HepG2 (cell line): Measurements from ENCODE around the gene MXRA8. TPM values are rescaled to one million over a fixed set of nuclear protein-coding genes. Genes with fewer than 3 reads are reported as not detected.

Source experiments
- CEBPG ChIP-seq: IDR thresholded peaks from 2 replicates; pipeline ENCODE4 v1.6.1; 2016
- HNF4G ChIP-seq, 2 experiments: sonication (generic) in 1 of 2; formaldehyde crosslinking in 1 of 2; IDR thresholded peaks; 2 replicates each; pipeline versions ENCODE4 v1.4.0 to v1.6.1; 2011 to 2020; ENCODE audit warnings: borderline replicate concordance in 2 of 2, low read depth in 2 of 2, mild to moderate bottlenecking in 2 of 2, low read length in 1 of 2, missing genetic modification reagents in 1 of 2, moderate library complexity in 1 of 2
- HNRNPLL ChIP-seq: fragments of 200-400 bp; formaldehyde crosslinking; IDR thresholded peaks from 2 replicates; pipeline ENCODE4 v1.6.1; 2017; ENCODE audit warnings: mild to moderate bottlenecking, low read depth, low read length; ENCODE audit not compliant: poor library complexity, severe bottlenecking
- KLF12 ChIP-seq: sonication (generic); formaldehyde crosslinking; IDR thresholded peaks from 2 replicates; pipeline ENCODE4 v1.4.0; 2020; ENCODE audit warnings: missing genetic modification reagents, borderline replicate concordance
- ZBTB42 ChIP-seq: sonication (generic); formaldehyde crosslinking; IDR thresholded peaks from 2 replicates; pipeline ENCODE4 v1.5.0; 2020; ENCODE audit warnings: mild to moderate bottlenecking, missing genetic modification reagents
- ZNF138 ChIP-seq: sonication (generic); formaldehyde crosslinking; IDR thresholded peaks from 2 replicates; pipeline ENCODE4 v1.5.0; 2020; ENCODE audit warnings: mild to moderate bottlenecking, low read depth, missing genetic modification reagents
- ZNF430 ChIP-seq: sonication (generic); formaldehyde crosslinking; IDR thresholded peaks from 2 replicates; pipeline ENCODE4 v1.9.0; 2021; ENCODE audit warnings: mild to moderate bottlenecking, missing genetic modification reagents
- ZNF629 ChIP-seq: sonication (generic); formaldehyde crosslinking; conservative IDR thresholded peaks from 2 replicates; pipeline ENCODE4 v1.5.0; 2020; ENCODE audit warnings: missing genetic modification reagents
- ZNF724P ChIP-seq: sonication (generic); formaldehyde crosslinking; IDR thresholded peaks from 2 replicates; pipeline ENCODE4 v1.8.0; 2022; ENCODE audit warnings: missing genetic modification reagents, borderline replicate concordance
- ZNF788 ChIP-seq: sonication (generic); formaldehyde crosslinking; IDR thresholded peaks from 2 replicates; pipeline ENCODE4 v1.5.0; 2020; ENCODE audit warnings: mild to moderate bottlenecking, missing genetic modification reagents, borderline replicate concordance
- ZSCAN22 ChIP-seq: sonication (generic); formaldehyde crosslinking; IDR thresholded peaks from 2 replicates; pipeline ENCODE4 v1.4.0; 2020; ENCODE audit warnings: mild to moderate bottlenecking, missing genetic modification reagents
- polyA plus RNA-seq, 8 experiments: library from polyadenylated mRNA; depleted of rRNA in 3 of 8; stranded (reverse) in 7 of 8; unstranded in 1 of 8; fragments of >200 nt; fragmentation: Illumina TruSeq in 4 of 8; extraction: Trizol in 4 of 8; gene quantifications; 2 replicates each; pipeline versions ENCODE4 v1.2.1 to v1.2.3, GENCODE V29; 2011 to 2016; ENCODE audit warnings: low read depth in 4 of 8, missing spikeins in 1 of 8, mixed read lengths in 1 of 8; ENCODE audit not compliant: insufficient read depth in 1 of 8
- total RNA-seq, 5 experiments: library from RNA; depleted of rRNA; stranded (reverse); fragments of >200 nt; fragmentation: Illumina TruSeq; extraction: Trizol; gene quantifications; 2 replicates each; pipeline ENCODE4 v1.2.3, GENCODE V29; 2016; ENCODE audit warnings: low read depth in 1 of 5
- TF ChIP-seq, protein P1 (sequence below): sonication (generic); formaldehyde crosslinking; IDR thresholded peaks from 2 replicates; pipeline ENCODE4 v1.4.0; 2020; ENCODE audit warnings: mild to moderate bottlenecking, missing genetic modification reagents
- TF ChIP-seq, protein P2 (sequence below): IDR thresholded peaks from 2 replicates; pipeline ENCODE4 v1.6.1; 2012; ENCODE audit warnings: low read depth, low read length, improper control_type of control experiment
- TF ChIP-seq, protein P3 (sequence below): IDR thresholded peaks from 2 replicates; pipeline ENCODE4 v1.6.1; 2016; ENCODE audit warnings: missing compliant biosample characterization, missing genetic modification reagents, borderline replicate concordance
- TF ChIP-seq, protein P4 (sequence below): sonication (generic); formaldehyde crosslinking; IDR thresholded peaks from 2 replicates; pipeline ENCODE4 v1.5.0; 2020; ENCODE audit warnings: missing genetic modification reagents
- TF ChIP-seq, protein P5 (sequence below): sonication (generic); formaldehyde crosslinking; IDR thresholded peaks from 2 replicates; pipeline ENCODE4 v1.8.0; 2022; ENCODE audit warnings: missing genetic modification reagents, mild to moderate bottlenecking, moderate library complexity, borderline replicate concordance

Gene MXRA8
- total and polyA plus RNA-seq, 2 of the 13 experiments (the other 11 are each of a cell fraction or from before 2014, with no cell fraction given) = 19.8 to 44.8 TPM

DNA sequence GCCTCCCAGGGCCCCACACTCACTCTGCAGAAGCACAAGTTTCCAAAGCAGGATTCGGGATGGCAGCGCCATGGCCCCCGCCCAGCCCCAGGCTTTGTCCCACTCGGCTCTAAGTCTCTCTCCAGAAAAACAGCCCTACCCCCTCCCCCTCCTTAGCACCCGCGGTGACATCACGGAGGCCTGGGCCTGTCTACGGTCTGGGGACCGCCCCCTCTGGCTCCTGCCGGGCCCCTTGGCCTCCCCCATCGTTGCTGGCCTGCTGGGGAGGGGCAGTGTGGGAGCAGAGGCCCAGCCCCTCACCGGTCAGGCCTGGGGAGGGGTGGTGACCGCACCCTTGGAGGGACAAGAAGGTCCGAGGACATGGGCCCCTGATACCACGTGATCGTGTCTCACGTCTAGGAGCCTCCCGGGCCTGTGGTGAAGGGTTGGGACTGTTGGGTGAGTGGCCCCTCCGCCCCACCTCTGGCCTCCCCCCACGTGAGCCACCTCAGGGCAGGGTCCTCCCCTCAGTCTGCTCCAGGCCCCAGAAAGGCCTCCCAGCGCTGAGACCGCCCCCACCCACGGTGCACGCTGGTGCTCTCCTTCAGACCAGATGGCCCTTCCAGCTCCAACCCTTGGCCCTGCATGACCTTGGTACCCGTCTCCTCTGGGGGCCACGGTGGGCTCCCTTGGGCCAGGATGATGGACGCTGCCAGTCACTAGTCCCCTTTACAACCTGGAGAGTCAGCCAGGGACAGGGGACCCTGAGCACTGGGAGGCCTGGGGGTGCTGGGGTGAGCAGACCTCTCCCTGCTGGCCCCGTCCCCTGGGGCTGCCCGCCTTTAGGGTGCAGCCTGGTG lies at the start of gene MXRA8 (continued):
- no peak for TF ChIP-seq ZNF788 (CRISPR knock-in tag)
- 0 out of 2 replicates have a peak, but pooled peaks have one; percentile 53 for TF ChIP-seq ZBTB42 (CRISPR knock-in tag)
- TF ChIP-seq, protein P1, sequence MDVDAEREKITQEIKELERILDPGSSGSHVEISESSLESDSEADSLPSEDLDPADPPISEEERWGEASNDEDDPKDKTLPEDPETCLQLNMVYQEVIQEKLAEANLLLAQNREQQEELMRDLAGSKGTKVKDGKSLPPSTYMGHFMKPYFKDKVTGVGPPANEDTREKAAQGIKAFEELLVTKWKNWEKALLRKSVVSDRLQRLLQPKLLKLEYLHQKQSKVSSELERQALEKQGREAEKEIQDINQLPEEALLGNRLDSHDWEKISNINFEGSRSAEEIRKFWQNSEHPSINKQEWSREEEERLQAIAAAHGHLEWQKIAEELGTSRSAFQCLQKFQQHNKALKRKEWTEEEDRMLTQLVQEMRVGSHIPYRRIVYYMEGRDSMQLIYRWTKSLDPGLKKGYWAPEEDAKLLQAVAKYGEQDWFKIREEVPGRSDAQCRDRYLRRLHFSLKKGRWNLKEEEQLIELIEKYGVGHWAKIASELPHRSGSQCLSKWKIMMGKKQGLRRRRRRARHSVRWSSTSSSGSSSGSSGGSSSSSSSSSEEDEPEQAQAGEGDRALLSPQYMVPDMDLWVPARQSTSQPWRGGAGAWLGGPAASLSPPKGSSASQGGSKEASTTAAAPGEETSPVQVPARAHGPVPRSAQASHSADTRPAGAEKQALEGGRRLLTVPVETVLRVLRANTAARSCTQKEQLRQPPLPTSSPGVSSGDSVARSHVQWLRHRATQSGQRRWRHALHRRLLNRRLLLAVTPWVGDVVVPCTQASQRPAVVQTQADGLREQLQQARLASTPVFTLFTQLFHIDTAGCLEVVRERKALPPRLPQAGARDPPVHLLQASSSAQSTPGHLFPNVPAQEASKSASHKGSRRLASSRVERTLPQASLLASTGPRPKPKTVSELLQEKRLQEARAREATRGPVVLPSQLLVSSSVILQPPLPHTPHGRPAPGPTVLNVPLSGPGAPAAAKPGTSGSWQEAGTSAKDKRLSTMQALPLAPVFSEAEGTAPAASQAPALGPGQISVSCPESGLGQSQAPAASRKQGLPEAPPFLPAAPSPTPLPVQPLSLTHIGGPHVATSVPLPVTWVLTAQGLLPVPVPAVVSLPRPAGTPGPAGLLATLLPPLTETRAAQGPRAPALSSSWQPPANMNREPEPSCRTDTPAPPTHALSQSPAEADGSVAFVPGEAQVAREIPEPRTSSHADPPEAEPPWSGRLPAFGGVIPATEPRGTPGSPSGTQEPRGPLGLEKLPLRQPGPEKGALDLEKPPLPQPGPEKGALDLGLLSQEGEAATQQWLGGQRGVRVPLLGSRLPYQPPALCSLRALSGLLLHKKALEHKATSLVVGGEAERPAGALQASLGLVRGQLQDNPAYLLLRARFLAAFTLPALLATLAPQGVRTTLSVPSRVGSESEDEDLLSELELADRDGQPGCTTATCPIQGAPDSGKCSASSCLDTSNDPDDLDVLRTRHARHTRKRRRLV (CRISPR knock-in tag) = 0 out of 2 replicates have a peak, but pooled peaks have one; percentile 31
- peak; percentile 57 for TF ChIP-seq HNRNPLL
- TF ChIP-seq, protein P2, sequence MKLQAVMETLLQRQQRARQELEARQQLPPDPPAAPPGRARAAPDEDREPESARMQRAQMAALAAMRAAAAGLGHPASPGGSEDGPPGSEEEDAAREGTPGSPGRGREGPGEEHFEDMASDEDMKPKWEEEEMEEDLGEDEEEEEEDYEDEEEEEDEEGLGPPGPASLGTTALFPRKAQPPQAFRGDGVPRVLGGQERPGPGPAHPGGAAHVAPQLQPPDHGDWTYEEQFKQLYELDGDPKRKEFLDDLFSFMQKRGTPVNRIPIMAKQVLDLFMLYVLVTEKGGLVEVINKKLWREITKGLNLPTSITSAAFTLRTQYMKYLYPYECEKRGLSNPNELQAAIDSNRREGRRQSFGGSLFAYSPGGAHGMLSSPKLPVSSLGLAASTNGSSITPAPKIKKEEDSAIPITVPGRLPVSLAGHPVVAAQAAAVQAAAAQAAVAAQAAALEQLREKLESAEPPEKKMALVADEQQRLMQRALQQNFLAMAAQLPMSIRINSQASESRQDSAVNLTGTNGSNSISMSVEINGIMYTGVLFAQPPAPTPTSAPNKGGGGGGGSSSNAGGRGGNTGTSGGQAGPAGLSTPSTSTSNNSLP = no peak
- TF ChIP-seq, protein P3, sequence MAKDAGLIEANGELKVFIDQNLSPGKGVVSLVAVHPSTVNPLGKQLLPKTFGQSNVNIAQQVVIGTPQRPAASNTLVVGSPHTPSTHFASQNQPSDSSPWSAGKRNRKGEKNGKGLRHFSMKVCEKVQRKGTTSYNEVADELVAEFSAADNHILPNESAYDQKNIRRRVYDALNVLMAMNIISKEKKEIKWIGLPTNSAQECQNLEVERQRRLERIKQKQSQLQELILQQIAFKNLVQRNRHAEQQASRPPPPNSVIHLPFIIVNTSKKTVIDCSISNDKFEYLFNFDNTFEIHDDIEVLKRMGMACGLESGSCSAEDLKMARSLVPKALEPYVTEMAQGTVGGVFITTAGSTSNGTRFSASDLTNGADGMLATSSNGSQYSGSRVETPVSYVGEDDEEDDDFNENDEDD = no peak
- peak; percentile 82 for TF ChIP-seq ZNF430 (CRISPR knock-in tag)
- TF ChIP-seq ZNF138 (CRISPR knock-in tag) = no peak
- TF ChIP-seq, protein P4, sequence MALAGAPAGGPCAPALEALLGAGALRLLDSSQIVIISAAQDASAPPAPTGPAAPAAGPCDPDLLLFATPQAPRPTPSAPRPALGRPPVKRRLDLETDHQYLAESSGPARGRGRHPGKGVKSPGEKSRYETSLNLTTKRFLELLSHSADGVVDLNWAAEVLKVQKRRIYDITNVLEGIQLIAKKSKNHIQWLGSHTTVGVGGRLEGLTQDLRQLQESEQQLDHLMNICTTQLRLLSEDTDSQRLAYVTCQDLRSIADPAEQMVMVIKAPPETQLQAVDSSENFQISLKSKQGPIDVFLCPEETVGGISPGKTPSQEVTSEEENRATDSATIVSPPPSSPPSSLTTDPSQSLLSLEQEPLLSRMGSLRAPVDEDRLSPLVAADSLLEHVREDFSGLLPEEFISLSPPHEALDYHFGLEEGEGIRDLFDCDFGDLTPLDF (CRISPR knock-in tag) = no peak
- TF ChIP-seq KLF12 (CRISPR knock-in tag) = no peak
- TF ChIP-seq CEBPG (CRISPR knock-in tag) = no peak
- TF ChIP-seq, protein P5, sequence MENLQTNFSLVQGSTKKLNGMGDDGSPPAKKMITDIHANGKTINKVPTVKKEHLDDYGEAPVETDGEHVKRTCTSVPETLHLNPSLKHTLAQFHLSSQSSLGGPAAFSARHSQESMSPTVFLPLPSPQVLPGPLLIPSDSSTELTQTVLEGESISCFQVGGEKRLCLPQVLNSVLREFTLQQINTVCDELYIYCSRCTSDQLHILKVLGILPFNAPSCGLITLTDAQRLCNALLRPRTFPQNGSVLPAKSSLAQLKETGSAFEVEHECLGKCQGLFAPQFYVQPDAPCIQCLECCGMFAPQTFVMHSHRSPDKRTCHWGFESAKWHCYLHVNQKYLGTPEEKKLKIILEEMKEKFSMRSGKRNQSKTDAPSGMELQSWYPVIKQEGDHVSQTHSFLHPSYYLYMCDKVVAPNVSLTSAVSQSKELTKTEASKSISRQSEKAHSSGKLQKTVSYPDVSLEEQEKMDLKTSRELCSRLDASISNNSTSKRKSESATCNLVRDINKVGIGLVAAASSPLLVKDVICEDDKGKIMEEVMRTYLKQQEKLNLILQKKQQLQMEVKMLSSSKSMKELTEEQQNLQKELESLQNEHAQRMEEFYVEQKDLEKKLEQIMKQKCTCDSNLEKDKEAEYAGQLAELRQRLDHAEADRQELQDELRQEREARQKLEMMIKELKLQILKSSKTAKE (CRISPR knock-in tag) = peak; percentile 63; the same call in 1 of the 2 replicates
- TF ChIP-seq HNF4G (IDR thresholded peaks at IDR 0.05; ENCODE audit: borderline replicate concordance, low read depth, low read length) = no peak
- no peak; the same call in 1 of the 2 replicates for TF ChIP-seq HNF4G (CRISPR knock-in tag; IDR thresholded peaks at IDR 0.05; ENCODE audit: borderline replicate concordance, low read depth)
- 0 out of 2 replicates have a peak, but pooled peaks have one; percentile 51 for TF ChIP-seq ZNF724P
- TF ChIP-seq ZSCAN22 (CRISPR knock-in tag) = peak; percentile 40; the same call in 1 of the 2 replicates
- TF ChIP-seq ZNF629 (CRISPR knock-in tag) = no peak
